Right forelimb (tissue), 1 donor: ENCODE measurements around the gene GTF2A1.
A peak's percentile ranks its signal among the peaks of the same experiment; 100 is the strongest.

ENCODE experiments used
- DNase-seq: peaks from one replicate; pipeline ENCODE4 v3.0.0-alpha.2; 2018

The GTF2A1 gene

GRCh38 chr14:81172881-81173280, 47.9 kb downstream of the GTF2A1 start:
- no peak for DNase-seq

- no peak for DNase-seq
Measured at GRCh38 chr14:81172353-81172752, 48.4 kb downstream of the GTF2A1 start.

- DNase-seq, result no peak
Measured at GRCh38 chr14:81170829-81171195, 49.9 kb downstream of the GTF2A1 start.

GRCh38 chr14:81170104-81170828, 50.5 kb downstream of the GTF2A1 start:
- DNase-seq, result peak; percentile 94

GRCh38 chr14:81169711-81170103, 51.1 kb downstream of the GTF2A1 start:
- DNase-seq, result no peak

- DNase-seq, result no peak
Measured at GRCh38 chr14:81169267-81169666, 51.5 kb downstream of the GTF2A1 start.

GRCh38 chr14:81166121-81166520, 54.6 kb downstream of the GTF2A1 start:
- no peak for DNase-seq

GRCh38 chr14:81165188-81165587, 55.6 kb downstream of the GTF2A1 start:
- no peak for DNase-seq

GRCh38 chr14:81164167-81164774, 56.5 kb downstream of the GTF2A1 start:
- no peak for DNase-seq

- no peak for DNase-seq
Measured at GRCh38 chr14:81162941-81163340, 57.8 kb downstream of the GTF2A1 start.

- no peak for DNase-seq
Measured at GRCh38 chr14:81161749-81162148, 59.0 kb downstream of the GTF2A1 start.

GRCh38 chr14:81161088-81161487, 59.7 kb downstream of the GTF2A1 start:
- no peak for DNase-seq

GRCh38 chr14:81157431-81157830, 63.3 kb downstream of the GTF2A1 start:
- no peak for DNase-seq

GRCh38 chr14:81153187-81153586, 67.6 kb downstream of the GTF2A1 start:
- no peak for DNase-seq

GRCh38 chr14:81148635-81149034, 72.1 kb downstream of the GTF2A1 start:
- no peak for DNase-seq

- DNase-seq, result no peak
Measured at GRCh38 chr14:81147140-81147897, 73.4 kb downstream of the GTF2A1 start.

- DNase-seq, result no peak
Measured at GRCh38 chr14:81144824-81145603, 75.7 kb downstream of the GTF2A1 start.

- no peak for DNase-seq
Measured at GRCh38 chr14:81143793-81144192, 77.0 kb downstream of the GTF2A1 start.

- no peak for DNase-seq
Measured at GRCh38 chr14:81141426-81141825, 79.3 kb downstream of the GTF2A1 start.

- no peak for DNase-seq
Measured at GRCh38 chr14:81138429-81138828, 82.3 kb downstream of the GTF2A1 start.

- no peak for DNase-seq
Measured at GRCh38 chr14:81137316-81137715, 83.4 kb downstream of the GTF2A1 start.

GRCh38 chr14:81133400-81133799, 87.4 kb downstream of the GTF2A1 start:
- DNase-seq, result no peak

- DNase-seq, result no peak
Measured at GRCh38 chr14:81132468-81132867, 88.3 kb downstream of the GTF2A1 start.
